Stomach smooth muscle (tissue), 2 donors: ENCODE data around the gene RINT1.

ENCODE experiments used
- H3K27ac ChIP-seq: one replicate; pipeline ENCODE4 v1.7.0; 2013; ENCODE audit warnings: mild to moderate bottlenecking, low read length, inconsistent platforms
- H3K27me3 ChIP-seq, 2 donors: one replicate each; pipeline ENCODE4 v1.7.0; 2013; ENCODE audit warnings: low read length in 2 of 2; ENCODE audit not compliant: insufficient read depth in 2 of 2, control insufficient read depth in 1 of 2
- H3K36me3 ChIP-seq, 2 donors: one replicate each; pipeline ENCODE4 v1.7.0; 2013; ENCODE audit warnings: low read length in 2 of 2; ENCODE audit not compliant: control insufficient read depth in 2 of 2, insufficient read depth in 2 of 2
- H3K4me1 ChIP-seq: one replicate; pipeline ENCODE4 v1.7.0; 2013; ENCODE audit warnings: low read length; ENCODE audit not compliant: control insufficient read depth, insufficient read depth
- H3K4me3 ChIP-seq, 2 donors: one replicate each; pipeline ENCODE4 v1.7.0; 2013; ENCODE audit warnings: low read length in 2 of 2
- H3K9ac ChIP-seq, 2 donors: one replicate each; pipeline ENCODE4 v1.7.0; 2013; ENCODE audit warnings: low read length in 2 of 2, mild to moderate bottlenecking in 1 of 2
- H3K9me3 ChIP-seq, 2 donors: one replicate each; pipeline ENCODE4 v1.7.0; 2013; ENCODE audit warnings: low read length in 2 of 2; ENCODE audit not compliant: control insufficient read depth in 2 of 2
- donor health status: healthy.
- donor health status: Pancreatic carcinoma.

The RINT1 gene

GRCh38 chr7:105581066-105581811 is 49.2 kb downstream of the RINT1 start, which contains the start of gene EFCAB10:
TSS of gene EFCAB10 (minus strand) at chr7:105581493. CDS start at chr7:105581463, 30 bp downstream.
- no peaks in the 10 kb centered on the region for H3K36me3 ChIP-seq
- peaks cover 7% of the 10 kb centered on the region for H3K4me1 ChIP-seq
- H3K27ac ChIP-seq = no peak within 1 kb of the TSS
- no peak within 1 kb of the TSS for H3K9ac ChIP-seq
- H3K27me3 ChIP-seq = peaks cover 0 to 3% of the 10 kb centered on the region in 2 donors
- H3K4me3 ChIP-seq = peak within 1 kb of the TSS; percentile 68 to 71
- H3K9me3 ChIP-seq = no peaks in the 10 kb centered on the region

GRCh38 chr7:105583061-105583460 is 51.1 kb downstream of the RINT1 start:
- Histone ChIP-seq H3K9ac (no peak overlapping the region), H3K9me3 (no peaks in the 10 kb centered on the region)

GRCh38 chr7:105584165-105584564 is 52.2 kb downstream of the RINT1 start:
- H3K9me3 ChIP-seq = no peaks in the 10 kb centered on the region
- no peak overlapping the region for H3K27ac ChIP-seq
- no peak overlapping the region for H3K9ac ChIP-seq

More at GRCh38 chr7:105583061-105583460, 51.1 kb downstream of the RINT1 start:
- no peak overlapping the region for H3K4me3 ChIP-seq
- H3K27ac ChIP-seq = no peak overlapping the region
- peaks cover 8% of the 10 kb centered on the region for H3K4me1 ChIP-seq
- H3K27me3 ChIP-seq = peaks cover 0 to 3% of the 10 kb centered on the region in 2 donors
- H3K36me3 ChIP-seq = no peaks in the 10 kb centered on the region

DNA sequence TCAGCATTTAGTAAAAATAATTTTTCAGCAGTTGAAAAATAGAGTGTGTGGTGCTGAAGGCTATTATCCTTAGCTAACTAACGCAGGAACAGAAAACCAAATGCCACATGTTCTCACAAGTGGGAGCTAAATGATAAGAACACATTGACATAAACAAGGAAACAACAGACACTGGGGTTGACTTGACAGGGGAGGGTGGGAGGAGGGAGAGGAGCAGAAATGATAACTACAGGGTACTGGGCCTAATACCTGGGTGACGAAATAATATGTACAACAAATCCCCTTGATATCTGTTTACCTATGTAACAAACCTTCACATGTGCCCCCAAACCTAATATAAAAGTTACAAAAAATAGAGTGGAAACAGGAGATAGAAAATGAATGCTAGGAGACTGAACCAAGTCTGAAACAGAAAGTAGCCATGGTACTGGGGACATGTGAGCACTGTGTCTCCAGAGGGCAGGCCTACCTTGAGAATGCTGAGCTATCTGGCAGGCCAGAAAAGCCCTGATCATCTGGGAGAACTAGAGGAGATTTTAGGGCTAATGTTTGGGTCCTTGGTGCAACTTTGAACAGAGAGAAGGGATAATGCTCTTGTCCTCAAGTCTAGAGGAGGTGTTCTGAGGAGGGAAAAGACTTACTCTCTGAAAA is 54.0 kb downstream of the RINT1 start:
- Histone ChIP-seq H3K9me3 (no peaks in the 10 kb centered on the region), H3K27me3 (peaks cover 0 to 3% of the 10 kb centered on the region in 2 donors), H3K36me3 (no peaks in the 10 kb centered on the region), H3K4me3 (no peak overlapping the region), H3K9ac (no peak overlapping the region), H3K27ac (no peak overlapping the region), H3K4me1 (peaks cover 16% of the 10 kb centered on the region)

More at GRCh38 chr7:105584165-105584564, 52.2 kb downstream of the RINT1 start:
- Histone ChIP-seq H3K27me3 (peaks cover 0 to 3% of the 10 kb centered on the region in 2 donors), H3K4me3 (no peak overlapping the region), H3K4me1 (peaks cover 13% of the 10 kb centered on the region), H3K36me3 (no peaks in the 10 kb centered on the region)

GRCh38 chr7:105587909-105588635 is 56.1 kb downstream of the RINT1 start:
- no peak overlapping the region for H3K4me3 ChIP-seq
- H3K27me3 ChIP-seq = no peaks in the 10 kb centered on the region
- H3K27ac ChIP-seq = no peak overlapping the region
- no peak overlapping the region for H3K9ac ChIP-seq
- H3K9me3 ChIP-seq = no peaks in the 10 kb centered on the region
- H3K36me3 ChIP-seq = no peaks in the 10 kb centered on the region
- peaks cover 10% of the 10 kb centered on the region for H3K4me1 ChIP-seq

DNA sequence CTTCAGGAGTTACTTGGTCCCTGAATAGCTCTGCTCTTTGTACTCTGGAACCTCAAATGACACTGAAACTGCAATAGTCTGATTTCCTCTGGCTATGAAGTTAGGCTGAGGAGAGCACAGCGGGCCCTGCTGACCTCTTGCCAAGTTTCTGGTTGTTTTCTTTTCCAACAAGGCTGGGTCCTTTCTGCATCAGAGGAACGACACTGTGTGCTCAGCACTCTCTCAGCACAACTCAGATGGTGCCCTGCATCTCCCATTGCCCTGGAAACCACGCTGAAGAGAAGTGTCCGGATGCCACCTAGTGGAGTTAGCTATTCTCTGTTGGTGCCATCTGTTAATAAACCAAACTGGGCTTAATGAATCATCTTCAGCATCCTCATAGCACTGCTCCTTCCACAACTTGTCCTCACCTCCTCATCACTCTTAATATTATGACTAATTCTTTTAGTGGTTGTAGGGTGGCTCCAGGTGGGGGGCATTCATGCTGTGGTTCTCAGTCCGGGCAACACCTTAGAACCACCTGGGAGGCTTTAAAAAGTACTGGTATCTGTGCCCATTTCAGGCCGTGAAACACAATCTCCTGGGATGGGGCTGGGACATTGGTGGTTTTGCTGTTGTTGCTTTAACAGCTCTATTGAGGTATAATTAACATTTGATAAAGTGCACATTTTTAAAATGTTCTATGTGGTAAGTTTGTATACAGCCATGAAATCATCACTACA is 57.5 kb downstream of the RINT1 start:
- H3K4me1 ChIP-seq = peaks cover 10% of the 10 kb centered on the region
- no peaks in the 10 kb centered on the region for H3K36me3 ChIP-seq
- no peak overlapping the region for H3K9ac ChIP-seq
- no peak overlapping the region for H3K4me3 ChIP-seq
- no peak overlapping the region for H3K27ac ChIP-seq
- H3K9me3 ChIP-seq = no peaks in the 10 kb centered on the region
- no peaks in the 10 kb centered on the region for H3K27me3 ChIP-seq

DNA sequence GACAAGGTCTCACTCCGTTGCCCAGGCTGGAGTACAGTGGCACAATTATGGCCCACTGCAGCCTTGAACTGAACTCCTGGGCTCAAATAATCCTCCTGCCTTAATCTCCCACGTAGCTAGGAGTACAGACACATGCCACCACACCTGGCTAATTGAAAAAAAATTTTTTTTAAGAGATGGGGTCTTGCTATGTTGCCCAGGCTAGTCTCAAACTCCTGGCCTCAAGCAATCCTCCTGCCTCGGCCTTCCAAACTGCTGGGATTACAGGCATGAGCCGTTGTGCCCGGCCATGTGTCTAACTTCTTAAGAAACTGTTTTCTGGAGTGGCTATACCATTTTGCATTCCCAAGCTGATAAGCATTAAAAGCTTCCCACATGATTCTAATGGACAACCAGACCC is 58.8 kb downstream of the RINT1 start:
- H3K36me3 ChIP-seq = no peaks in the 10 kb centered on the region

DNA sequence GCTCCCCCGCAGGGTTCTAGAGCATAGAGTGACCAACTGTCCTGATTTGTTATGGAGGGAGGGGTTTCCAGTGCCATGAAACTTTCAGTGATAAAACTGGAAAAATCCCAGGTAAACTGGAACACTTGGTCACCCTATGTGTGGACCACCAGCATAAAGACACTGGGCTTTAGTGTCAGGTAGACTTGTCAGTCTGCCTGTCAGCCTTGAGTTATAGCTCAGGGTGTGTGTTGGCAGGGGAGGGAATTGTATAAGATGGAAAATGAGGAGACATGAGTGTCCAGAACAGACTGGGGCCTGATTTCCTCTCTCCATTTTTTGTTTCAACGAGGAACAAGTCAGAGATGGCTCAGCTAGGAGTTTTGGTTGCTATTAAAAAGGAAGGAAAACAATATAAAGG is 59.5 kb downstream of the RINT1 start:
- peaks cover 10% of the 10 kb centered on the region for H3K4me1 ChIP-seq
- H3K27ac ChIP-seq = no peak overlapping the region
- no peaks in the 10 kb centered on the region for H3K9me3 ChIP-seq
- no peaks in the 10 kb centered on the region for H3K36me3 ChIP-seq
- H3K4me3 ChIP-seq = no peak overlapping the region
- no peak overlapping the region for H3K9ac ChIP-seq
- H3K27me3 ChIP-seq = no peaks in the 10 kb centered on the region

More for the DNA sequence above, 58.8 kb downstream of the RINT1 start:
- Histone ChIP-seq H3K4me3 (no peak overlapping the region), H3K4me1 (peaks cover 10% of the 10 kb centered on the region), H3K9ac (no peak overlapping the region), H3K27ac (no peak overlapping the region), H3K9me3 (no peaks in the 10 kb centered on the region), H3K27me3 (no peaks in the 10 kb centered on the region)

- Histone ChIP-seq H3K4me1 (peaks cover 4% of the 10 kb centered on the region), H3K27ac (no peak overlapping the region), H3K27me3 (no peaks in the 10 kb centered on the region), H3K36me3 (no peaks in the 10 kb centered on the region), H3K9ac (no peak overlapping the region), H3K9me3 (no peaks in the 10 kb centered on the region), H3K4me3 (no peak overlapping the region)
These were observed 62.0 kb downstream of the RINT1 start for GRCh38 chr7:105594034-105594433.

- no peak overlapping the region for H3K9ac ChIP-seq
- no peak overlapping the region for H3K4me3 ChIP-seq
- no peaks in the 10 kb centered on the region for H3K36me3 ChIP-seq
- H3K27ac ChIP-seq = no peak overlapping the region
- H3K9me3 ChIP-seq = no peaks in the 10 kb centered on the region
- H3K27me3 ChIP-seq = no peaks in the 10 kb centered on the region
- peaks cover 5% of the 10 kb centered on the region for H3K4me1 ChIP-seq
These were observed 64.9 kb downstream of the RINT1 start for GRCh38 chr7:105596866-105597265.
